ENCODE data around the gene ARG2.

- TF ChIP-seq TAF1 (IDR thresholded peaks at IDR 0.05; ENCODE audit: low read depth) (no peak), CTCF (IDR thresholded peaks at IDR 0.05; ENCODE audit: poor library complexity, severe bottlenecking) (no peak), SMC3 (conservative IDR thresholded peaks at IDR 0.05; ENCODE audit: poor library complexity) (no peak), POLR2AphosphoS5 (IDR thresholded peaks at IDR 0.05) (no peak), REST (IDR thresholded peaks at IDR 0.05; ENCODE audit: borderline replicate concordance) (no peak), RAD21 (conservative IDR thresholded peaks at IDR 0.05) (no peak)
Measured at GRCh38 chr14:67650151-67650550, 30.4 kb downstream of the ARG2 start.

All from neural cell (in vitro differentiated cells).